Measurements from ENCODE around the gene CAMTA1.

The CAMTA1 gene

DNA sequence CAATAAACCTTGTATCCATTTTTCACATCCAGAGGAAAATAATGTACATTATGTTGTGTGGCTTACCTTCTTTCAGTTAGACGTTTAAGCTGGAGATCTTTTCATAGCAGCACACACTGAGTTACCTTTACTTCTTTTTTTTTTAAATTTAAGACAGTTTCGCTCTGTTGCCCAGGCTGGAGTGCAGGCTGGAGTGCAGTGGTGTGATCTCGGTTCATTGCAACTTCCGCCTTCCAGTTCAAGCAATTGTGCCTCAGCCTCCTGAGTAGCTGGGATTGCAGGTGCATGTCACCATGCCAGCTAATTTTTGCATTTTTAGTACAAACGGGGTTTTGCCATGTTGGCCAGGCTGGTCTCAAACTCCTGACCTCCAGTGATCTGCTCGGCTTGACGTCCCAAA is 7.4 kb upstream of the CAMTA1 start:
- no peak overlapping the region for H2AFZ ChIP-seq (ENCODE audit: low read depth, low read length, severe bottlenecking)
- TF ChIP-seq, protein P1, sequence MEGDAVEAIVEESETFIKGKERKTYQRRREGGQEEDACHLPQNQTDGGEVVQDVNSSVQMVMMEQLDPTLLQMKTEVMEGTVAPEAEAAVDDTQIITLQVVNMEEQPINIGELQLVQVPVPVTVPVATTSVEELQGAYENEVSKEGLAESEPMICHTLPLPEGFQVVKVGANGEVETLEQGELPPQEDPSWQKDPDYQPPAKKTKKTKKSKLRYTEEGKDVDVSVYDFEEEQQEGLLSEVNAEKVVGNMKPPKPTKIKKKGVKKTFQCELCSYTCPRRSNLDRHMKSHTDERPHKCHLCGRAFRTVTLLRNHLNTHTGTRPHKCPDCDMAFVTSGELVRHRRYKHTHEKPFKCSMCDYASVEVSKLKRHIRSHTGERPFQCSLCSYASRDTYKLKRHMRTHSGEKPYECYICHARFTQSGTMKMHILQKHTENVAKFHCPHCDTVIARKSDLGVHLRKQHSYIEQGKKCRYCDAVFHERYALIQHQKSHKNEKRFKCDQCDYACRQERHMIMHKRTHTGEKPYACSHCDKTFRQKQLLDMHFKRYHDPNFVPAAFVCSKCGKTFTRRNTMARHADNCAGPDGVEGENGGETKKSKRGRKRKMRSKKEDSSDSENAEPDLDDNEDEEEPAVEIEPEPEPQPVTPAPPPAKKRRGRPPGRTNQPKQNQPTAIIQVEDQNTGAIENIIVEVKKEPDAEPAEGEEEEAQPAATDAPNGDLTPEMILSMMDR (IDR thresholded peaks at IDR 0.05; ENCODE audit: insufficient read depth, low read length, poor library complexity, severe bottlenecking): no peak
- TF ChIP-seq EZH2phosphoT487 (conservative IDR thresholded peaks at IDR 0.05; ENCODE audit: low read length): no peak
- no peaks in the 10 kb centered on the region for H3K9me2 ChIP-seq (replicated peaks; ENCODE audit: insufficient read depth, low read length)
- H3K9ac ChIP-seq (ENCODE audit: low read length): no peak overlapping the region
- H3K79me2 ChIP-seq (ENCODE audit: insufficient read depth, low read length): no peaks in the 10 kb centered on the region
- H3F3A ChIP-seq (ENCODE audit: insufficient read depth): no peaks in the 10 kb centered on the region; the same call in 1 of the 2 replicates
- peak overlapping the region; percentile 18 for H3K4me2 ChIP-seq (ENCODE audit: low read depth, low read length, poor library complexity, severe bottlenecking)
- H3K36me3 ChIP-seq (ENCODE audit: low read length): no peaks in the 10 kb centered on the region
- H3K27me3 ChIP-seq (ENCODE audit: low read length): no peaks in the 10 kb centered on the region
- H3K4me3 ChIP-seq (ENCODE audit: insufficient read depth, low read length, poor library complexity, severe bottlenecking): no peak overlapping the region
- H4K20me1 ChIP-seq (ENCODE audit: low read depth, low read length): no peaks in the 10 kb centered on the region
- H3K9me3 ChIP-seq (ENCODE audit: insufficient read depth, low read length): no peaks in the 10 kb centered on the region
- H3K27ac ChIP-seq (ENCODE audit: low read depth, low read length): peak overlapping the region; percentile 5; the same call in 1 of the 2 replicates

DNA sequence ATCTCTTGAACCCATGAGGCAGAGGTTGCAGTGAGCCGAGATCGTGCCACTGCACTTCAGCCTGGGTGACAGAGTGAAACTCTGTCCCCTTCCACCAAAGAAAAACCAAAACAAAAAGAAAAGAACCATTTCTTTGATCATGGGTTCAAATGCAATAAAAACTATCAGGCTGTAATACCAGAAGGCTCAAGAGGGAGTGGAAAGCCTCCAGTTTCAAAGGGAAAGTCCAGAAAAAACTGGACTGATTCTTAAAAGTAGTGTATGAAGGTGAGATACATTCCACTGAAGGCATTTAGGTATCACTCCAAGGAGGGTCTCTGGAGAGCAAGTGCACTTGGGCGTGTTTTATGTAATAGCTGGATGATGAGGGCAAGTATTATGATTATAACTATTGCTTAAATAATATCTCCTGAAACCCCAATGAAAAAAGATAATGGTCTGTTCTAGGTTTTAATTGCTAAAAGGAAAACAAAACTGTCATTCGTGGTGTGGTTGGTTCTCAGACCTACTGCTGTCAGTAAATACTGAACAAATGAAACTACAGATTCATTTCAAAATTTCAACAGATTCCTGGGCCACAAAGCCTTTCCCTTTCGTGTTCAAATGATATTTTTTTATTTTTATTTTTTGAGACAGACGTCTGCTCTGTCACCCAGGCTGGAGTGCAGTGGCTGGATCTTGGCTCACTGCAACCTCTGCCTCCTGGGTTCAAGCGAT is 6.0 kb upstream of the CAMTA1 start:
- H4K20me1 ChIP-seq (ENCODE audit: low read depth, low read length): no peaks in the 10 kb centered on the region
- TF ChIP-seq, protein P1 (IDR thresholded peaks at IDR 0.05; ENCODE audit: insufficient read depth, low read length, poor library complexity, severe bottlenecking): no peak
- TF ChIP-seq EZH2phosphoT487 (conservative IDR thresholded peaks at IDR 0.05; ENCODE audit: low read length): no peak
- no peak overlapping the region for H3K9ac ChIP-seq (ENCODE audit: low read length)
- H3K36me3 ChIP-seq (ENCODE audit: low read length): no peaks in the 10 kb centered on the region
- no peaks in the 10 kb centered on the region for H3K9me2 ChIP-seq (replicated peaks; ENCODE audit: insufficient read depth, low read length)
- H3K27me3 ChIP-seq (ENCODE audit: low read length): no peaks in the 10 kb centered on the region
- no peak overlapping the region for H3K27ac ChIP-seq (ENCODE audit: low read depth, low read length)
- no peaks in the 10 kb centered on the region for H3K79me2 ChIP-seq (ENCODE audit: insufficient read depth, low read length)
- H2AFZ ChIP-seq (ENCODE audit: low read depth, low read length, severe bottlenecking): no peak overlapping the region
- peaks cover 5% of the 10 kb centered on the region; the same call in 1 of the 2 replicates for H3F3A ChIP-seq (ENCODE audit: insufficient read depth)
- H3K4me3 ChIP-seq (ENCODE audit: insufficient read depth, low read length, poor library complexity, severe bottlenecking): no peak overlapping the region
- no peaks in the 10 kb centered on the region for H3K9me3 ChIP-seq (ENCODE audit: insufficient read depth, low read length)
- H3K4me2 ChIP-seq (ENCODE audit: low read depth, low read length, poor library complexity, severe bottlenecking): no peak overlapping the region

DNA sequence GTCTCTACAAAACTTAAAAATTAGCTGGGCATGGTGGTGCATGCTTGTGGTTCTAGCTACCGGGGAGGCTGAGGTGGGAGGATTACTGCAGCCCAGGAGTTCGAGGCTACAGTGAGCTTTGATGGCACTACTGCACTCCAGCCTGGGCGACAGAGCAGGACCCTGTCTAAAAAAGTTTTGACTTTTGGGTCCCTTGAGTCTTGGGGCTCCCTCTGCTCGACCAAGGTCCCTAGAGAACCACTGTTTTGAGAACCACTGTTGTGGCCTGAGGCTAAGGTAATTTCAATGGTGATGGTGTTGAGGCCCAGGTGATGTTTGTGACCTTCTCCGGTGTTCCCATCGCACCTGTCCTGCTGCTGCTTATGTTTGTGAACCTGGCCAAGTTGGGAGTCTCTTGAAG is 3.1 kb upstream of the CAMTA1 start:
- no peak overlapping the region for H3K9ac ChIP-seq (ENCODE audit: low read length)
- no peak overlapping the region for H3K27ac ChIP-seq (ENCODE audit: low read depth, low read length)
- H3K4me2 ChIP-seq (ENCODE audit: low read depth, low read length, poor library complexity, severe bottlenecking): no peak overlapping the region
- no peak overlapping the region for H2AFZ ChIP-seq (ENCODE audit: low read depth, low read length, severe bottlenecking)
- no peaks in the 10 kb centered on the region for H3K9me2 ChIP-seq (replicated peaks; ENCODE audit: insufficient read depth, low read length)
- peaks cover 7% of the 10 kb centered on the region for H4K20me1 ChIP-seq (ENCODE audit: low read depth, low read length)
- peaks cover 14% of the 10 kb centered on the region for H3K79me2 ChIP-seq (ENCODE audit: insufficient read depth, low read length)
- H3K36me3 ChIP-seq (ENCODE audit: low read length): no peaks in the 10 kb centered on the region
- no peak overlapping the region for H3K4me3 ChIP-seq (ENCODE audit: insufficient read depth, low read length, poor library complexity, severe bottlenecking)
- peaks cover 5% of the 10 kb centered on the region; the same call in 1 of the 2 replicates for H3F3A ChIP-seq (ENCODE audit: insufficient read depth)
- no peaks in the 10 kb centered on the region for H3K27me3 ChIP-seq (ENCODE audit: low read length)
- no peak for TF ChIP-seq EZH2phosphoT487 (conservative IDR thresholded peaks at IDR 0.05; ENCODE audit: low read length)
- TF ChIP-seq, protein P1 (IDR thresholded peaks at IDR 0.05; ENCODE audit: insufficient read depth, low read length, poor library complexity, severe bottlenecking): no peak
- H3K9me3 ChIP-seq (ENCODE audit: insufficient read depth, low read length): no peaks in the 10 kb centered on the region

All from SU-DHL-6 (cell line).